K562 (cell line): ENCODE measurements around the gene NEDD4. TPM values are rescaled to one million over a fixed set of nuclear protein-coding genes. Genes with fewer than 3 reads are reported as not detected.

ENCODE experiments used
- ATAC-seq: fragments of 200-7000 bp; cut with Tn5 transposase; 3 replicates; pipeline ENCODE4 v1.9.1; 2020; ENCODE audit warnings: moderate library complexity
- BruUV-seq: library from RNA; stranded (reverse); fragments of 400-500 nt; replicated peaks from 2 replicates; lab custom pipeline; 2021; lab: Mats Ljungman, UMichigan
- CTCF ChIA-PET: fragments of 300-600 bp; formaldehyde crosslinking; extraction: SDS; loops from one replicate; lab custom pipeline; 2021; ENCODE audit warnings: low intra/inter-chr PET ratio; lab: Yijun Ruan, JAX
- POLR2A ChIA-PET: fragments of 300-600, 350-650 bp; sonication (Branson Sonifier 250); formaldehyde crosslinking; extraction: SDS; loops from one replicate; lab custom pipeline; 2021; ENCODE audit warnings: antibody characterized with exemption, inconsistent platforms; lab: Yijun Ruan, JAX
- DNase-seq, 4 experiments: peaks; one replicate each; pipeline versions ENCODE4 v3.0.0 to v3.0.0-alpha.2; 2011 to 2018; ENCODE audit warnings: low spot score in 3 of 4, mixed read lengths in 3 of 4; ENCODE audit errors: extremely low read depth in 1 of 4
- FAIRE-seq: peaks from 2 replicates; lab custom pipeline; 2011; peaks lifted over from hg19 to GRCh38; lab: Jason Lieb, UNC
- H2AFZ ChIP-seq: 2 replicates; pipeline ENCODE4 v1.6.0; 2011; ENCODE audit warnings: low read depth, low read length, control low read depth, inconsistent platforms
- H3K27ac ChIP-seq: fragments of 200-600 bp; 3 replicates; pipeline ENCODE4 v1.8.0; 2011; ENCODE audit warnings: low read depth, mild to moderate bottlenecking, control low read depth, inconsistent platforms, low read length, moderate library complexity, mixed read lengths; ENCODE audit errors: extremely low read depth
- H3K27me3 ChIP-seq, 2 experiments: fragments of 300-600 bp in 1 of 2; 2 replicates in 1 of 2; 3 replicates in 1 of 2; pipeline versions ENCODE4 v1.6.0 to v1.8.0; 2011; ENCODE audit warnings: inconsistent platforms in 2 of 2, low read length in 2 of 2, mild to moderate bottlenecking in 1 of 2, mixed read lengths in 1 of 2, moderate library complexity in 1 of 2; ENCODE audit not compliant: control insufficient read depth in 2 of 2, insufficient read depth in 2 of 2
- H3K36me3 ChIP-seq: fragments of 300-600 bp; 3 replicates; pipeline ENCODE4 v1.8.0; 2011; ENCODE audit warnings: mild to moderate bottlenecking, low read length, inconsistent platforms; ENCODE audit not compliant: control insufficient read depth, insufficient read depth
- H3K4me1 ChIP-seq, 2 experiments: fragments of 200-600 bp in 1 of 2; replicated peaks in 1 of 2; 2 replicates in 1 of 2; 3 replicates in 1 of 2; pipeline versions ENCODE4 v1.5.1 to v1.8.0; 2011; ENCODE audit warnings: inconsistent platforms in 2 of 2, low read length in 2 of 2, mild to moderate bottlenecking in 1 of 2, mixed read lengths in 1 of 2, moderate library complexity in 1 of 2; ENCODE audit not compliant: control insufficient read depth in 2 of 2, insufficient read depth in 2 of 2
- H3K4me2 ChIP-seq: 2 replicates; pipeline ENCODE4 v1.6.1; 2011; ENCODE audit warnings: low read length, control low read depth, inconsistent platforms, mixed read lengths; ENCODE audit not compliant: insufficient read depth
- H3K4me3 ChIP-seq: fragments of 200-600 bp; sonication (generic), shearing (Covaris generic); 2 replicates; pipeline ENCODE4 v1.5.1; 2016; ENCODE audit warnings: control low read depth, inconsistent platforms
- H3K79me2 ChIP-seq: fragments of 200-600 bp; 3 replicates; pipeline ENCODE4 v1.8.0; 2011; ENCODE audit warnings: low read length, inconsistent platforms; ENCODE audit not compliant: control insufficient read depth, insufficient read depth
- H3K9ac ChIP-seq, 2 experiments: 2 replicates each; pipeline versions ENCODE4 v1.6.0 to v1.6.1; 2011; ENCODE audit warnings: low read depth in 2 of 2, low read length in 2 of 2, control low read depth in 1 of 2, inconsistent platforms in 1 of 2, mild to moderate bottlenecking in 1 of 2, mixed read lengths in 1 of 2; ENCODE audit not compliant: insufficient read depth in 1 of 2
- H3K9me1 ChIP-seq: one replicate; pipeline ENCODE4 v1.6.0; 2011; ENCODE audit warnings: inconsistent platforms, mild to moderate bottlenecking, low read length, moderate library complexity; ENCODE audit not compliant: control insufficient read depth, insufficient read depth
- H3K9me3 ChIP-seq: replicated peaks from 2 replicates; pipeline ENCODE4 v1.5.1; 2011; ENCODE audit warnings: low read depth, low read length, inconsistent platforms; ENCODE audit not compliant: control insufficient read depth, insufficient read depth
- H4K20me1 ChIP-seq: replicated peaks from 2 replicates; pipeline ENCODE4 v1.6.1; 2011; ENCODE audit warnings: low read length, inconsistent platforms, mixed read lengths; ENCODE audit not compliant: control insufficient read depth, insufficient read depth
- BRD4 ChIP-seq: fragments of 200-600 bp; sonication (generic); IDR thresholded peaks from 2 replicates; pipeline ENCODE4 v1.6.1; 2017; ENCODE audit warnings: inconsistent platforms
- SIN3B ChIP-seq: fragments of 450-650 bp; IDR thresholded peaks from 2 replicates; pipeline ENCODE4 v1.6.1; 2017; ENCODE audit warnings: low read depth, mild to moderate bottlenecking, moderate library complexity
- UBTF ChIP-seq, 2 experiments: IDR thresholded peaks; 2 replicates each; pipeline ENCODE4 v1.6.1; 2012; ENCODE audit warnings: improper control_type of control experiment in 2 of 2, low read depth in 2 of 2, low read length in 2 of 2, borderline replicate concordance in 1 of 2
- WGBS: fragments of 100-300 bp; shearing (Covaris generic); methylation state at CpG from one replicate; pipeline ENCODE4 v1.1.6; 2016; ENCODE audit warnings: low coverage, mixed read lengths; ENCODE audit not compliant: insufficient coverage; ENCODE audit errors: missing lambda C conversion rate; 5-methylcytosine and 5-hydroxymethylcytosine counted together
- in situ Hi-C: fragments of 300-500 bp; cut with MboI; formaldehyde crosslinking; loops from 4 replicates; pipeline ENCODE4 v1.15.0; 2018; ENCODE audit warnings: inconsistent platforms, mixed read lengths
- intact Hi-C: fragments of 100-400 bp; cut with micrococcal nuclease; formaldehyde crosslinking; loops from 2 replicates; pipeline ENCODE4 v1.14.2; 2022
- polyA plus RNA-seq, 8 experiments: library from polyadenylated mRNA; depleted of rRNA in 4 of 8; stranded (reverse) in 5 of 8; unstranded in 3 of 8; fragments of >200 nt; fragmentation: Nextera tagmentation in 2 of 8; fragmentation: Illumina TruSeq in 1 of 8; extraction: Ambion mirVana in 2 of 8; extraction: Trizol in 1 of 8; gene quantifications; 2 replicates each; pipeline versions ENCODE4 v1.2.1 to v1.2.3, GENCODE V29; 2011 to 2014; ENCODE audit warnings: inconsistent platforms in 1 of 8, missing spikeins in 1 of 8
- total RNA-seq, 7 experiments: library from RNA; depleted of rRNA in 6 of 7; stranded (reverse); fragments of >200 nt in 6 of 7; fragmentation: Illumina TruSeq in 2 of 7; extraction: Trizol in 2 of 7; gene quantifications; 2 replicates each; pipeline versions ENCODE4 v1.2.1 to v1.2.3, GENCODE V29; 2011 to 2021; ENCODE audit warnings: low replicate concordance in 1 of 7
- TF ChIP-seq, protein P1 (sequence below): fragments of 450-650 bp; formaldehyde crosslinking; IDR thresholded peaks from 2 replicates; pipeline ENCODE4 v1.4.0; 2020; ENCODE audit warnings: mild to moderate bottlenecking

The NEDD4 gene
- total and polyA plus RNA-seq, 9 of the 15 experiments (the other 6 are each of a cell fraction or from before 2014, with no cell fraction given), result 7.2 to 23.7 (median 17.3) TPM

- TF ChIP-seq, protein P1, sequence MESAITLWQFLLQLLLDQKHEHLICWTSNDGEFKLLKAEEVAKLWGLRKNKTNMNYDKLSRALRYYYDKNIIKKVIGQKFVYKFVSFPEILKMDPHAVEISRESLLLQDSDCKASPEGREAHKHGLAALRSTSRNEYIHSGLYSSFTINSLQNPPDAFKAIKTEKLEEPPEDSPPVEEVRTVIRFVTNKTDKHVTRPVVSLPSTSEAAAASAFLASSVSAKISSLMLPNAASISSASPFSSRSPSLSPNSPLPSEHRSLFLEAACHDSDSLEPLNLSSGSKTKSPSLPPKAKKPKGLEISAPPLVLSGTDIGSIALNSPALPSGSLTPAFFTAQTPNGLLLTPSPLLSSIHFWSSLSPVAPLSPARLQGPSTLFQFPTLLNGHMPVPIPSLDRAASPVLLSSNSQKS, result no peak
Measured at GRCh38 chr15:55993804-55994560, 570 bp upstream of the NEDD4 start (continued).

- TF ChIP-seq UBTF (IDR thresholded peaks at IDR 0.05; ENCODE audit: borderline replicate concordance in 1 of 2, low read depth in 2 of 2, low read length in 2 of 2) (peak in 1 of 2 experiments; percentile 55; a peak in 1 of 4 replicates), SIN3B (no peak), BRD4 (0 out of 2 replicates have a peak, but pooled peaks have one; percentile 39)
- TF ChIP-seq, all 486 proteins: peak for 2
- Histone ChIP-seq H4K20me1 (no peaks in the 10 kb centered on the region; the same call in 1 of the 2 replicates), H2AFZ (peak overlapping the region; percentile 88), H3K4me1 (peaks cover 3 to 18% of the 10 kb centered on the region in 2 experiments; a peak in 4 of 5 replicates), H3K9me3 (no peaks in the 10 kb centered on the region), H3K9ac (peak overlapping the region; percentile 87 to 90), H3K4me2 (peak overlapping the region; percentile 79), H3K27me3 (no peaks in the 10 kb centered on the region), H3K9me1 (no peaks in the 10 kb centered on the region), H3K4me3 (peak overlapping the region; percentile 85), H3K27ac (peak overlapping the region; percentile 85), H3K36me3 (peaks cover 4% of the 10 kb centered on the region; the same call in 1 of the 3 replicates), H3K79me2 (peaks cover 35% of the 10 kb centered on the region)
- no TSS peak for BruUV-seq
- 0% methylated on average over 9 of the region's 9 CpGs for WGBS
- ChIA-PET POLR2A (interaction anchor here (1.6 to 2.3 kb wide), 2 partner anchors 9 to 38 kb away, joined by 3 to 5 read pairs; no protein-coding TSS in a partner anchor), CTCF (no interaction called here)
- no peak for DNase-seq
- in situ Hi-C loops, result no loop called here
- ATAC-seq, result no peak
- intact Hi-C loops, result loop anchor here (5.0 kb wide), 1 partner anchor 250 kb away; the partner anchor contains the start of gene RFX7
- peak; percentile 37 for FAIRE-seq
Measured at GRCh38 chr15:55992769-55993110, 672 bp downstream of the NEDD4 start.
